NCI-H82 treated with DMSO at 0.1 percent for 48 hours (cell line): Measurements from ENCODE around the gene SH3GL1.
"Not testable (repeated sequence)": the region's sequence is repeated elsewhere in the genome, so short reads cannot be mapped to it uniquely, and the experiment has no call there.

ENCODE experiments used
- DNase-seq: peaks from one replicate; lab custom pipeline; 2025; ENCODE audit not compliant: unreplicated experiment; lab: John Stamatoyannopoulos, UW

The SH3GL1 gene

GRCh38 chr19:4345342-4346019 is 54.9 kb downstream of the SH3GL1 start:
- no peak for DNase-seq

DNA sequence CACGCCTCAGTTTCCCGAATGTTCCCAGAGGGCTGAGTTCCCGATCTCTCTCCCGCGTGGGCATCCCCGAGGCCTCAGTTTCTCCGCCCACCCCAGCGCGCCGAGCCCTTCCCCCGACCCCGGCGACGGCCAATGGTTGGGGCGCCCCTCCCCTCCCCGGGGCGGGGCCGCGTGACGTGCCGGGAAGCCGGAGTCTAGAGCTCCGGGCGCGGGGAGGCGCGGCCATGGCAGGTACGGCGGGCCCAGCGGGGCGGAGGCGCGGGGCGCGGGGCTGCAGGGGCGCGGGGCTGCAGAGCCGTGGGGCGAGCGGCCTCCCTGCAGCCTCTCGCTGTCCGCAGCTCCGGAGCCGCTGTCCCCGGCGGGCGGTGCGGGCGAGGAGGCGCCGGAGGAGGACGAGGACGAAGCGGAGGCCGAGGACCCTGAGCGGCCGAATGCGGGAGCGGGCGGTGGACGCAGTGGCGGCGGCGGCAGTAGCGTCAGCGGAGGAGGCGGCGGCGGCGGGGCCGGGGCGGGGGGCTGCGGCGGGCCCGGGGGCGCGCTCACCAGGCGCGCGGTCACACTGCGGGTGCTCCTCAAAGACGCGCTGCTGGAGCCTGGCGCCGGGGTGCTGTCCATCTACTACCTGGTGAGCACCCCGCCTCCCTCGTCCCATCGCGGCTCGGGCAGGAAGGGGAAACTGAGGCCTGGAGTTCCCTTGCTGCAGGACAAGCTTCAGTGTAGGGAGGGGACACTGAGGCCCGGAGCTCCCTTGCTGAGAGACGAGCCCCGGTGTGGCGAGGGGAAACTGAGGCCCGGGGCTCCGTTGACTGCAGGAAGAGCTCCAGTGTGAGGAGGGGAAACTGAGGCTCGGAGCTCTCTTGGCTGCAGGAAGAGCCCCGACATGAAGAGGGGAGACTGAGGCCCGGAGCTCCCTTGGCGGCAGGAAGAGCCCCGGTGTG is 56.7 kb downstream of the SH3GL1 start, which contains the start of gene MPND:
MPND (plus strand) TSS at position 193 of the 938 bp plus-strand sequence; CDS start at position 225, 32 bp downstream.
- DNase-seq = peak; percentile 67

- DNase-seq = peak; percentile 99
These were observed 57.6 kb downstream of the SH3GL1 start for GRCh38 chr19:4342615-4343369.

DNA sequence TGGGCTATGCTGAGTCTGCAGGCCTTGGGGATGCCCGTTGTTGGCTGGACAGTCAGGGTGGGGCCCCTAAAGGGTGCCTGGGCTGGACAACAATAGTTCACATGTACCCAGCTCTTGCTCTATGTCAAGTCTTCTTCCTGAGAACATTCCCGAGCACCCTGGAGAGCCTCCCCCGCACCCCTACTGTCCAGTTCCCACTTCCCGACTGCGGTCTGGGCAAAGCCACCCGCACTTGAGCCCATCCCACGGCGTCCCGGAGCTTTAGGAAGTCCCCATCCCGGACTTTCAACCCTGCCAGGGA is 58.1 kb downstream of the SH3GL1 start:
- no peak for DNase-seq

DNA sequence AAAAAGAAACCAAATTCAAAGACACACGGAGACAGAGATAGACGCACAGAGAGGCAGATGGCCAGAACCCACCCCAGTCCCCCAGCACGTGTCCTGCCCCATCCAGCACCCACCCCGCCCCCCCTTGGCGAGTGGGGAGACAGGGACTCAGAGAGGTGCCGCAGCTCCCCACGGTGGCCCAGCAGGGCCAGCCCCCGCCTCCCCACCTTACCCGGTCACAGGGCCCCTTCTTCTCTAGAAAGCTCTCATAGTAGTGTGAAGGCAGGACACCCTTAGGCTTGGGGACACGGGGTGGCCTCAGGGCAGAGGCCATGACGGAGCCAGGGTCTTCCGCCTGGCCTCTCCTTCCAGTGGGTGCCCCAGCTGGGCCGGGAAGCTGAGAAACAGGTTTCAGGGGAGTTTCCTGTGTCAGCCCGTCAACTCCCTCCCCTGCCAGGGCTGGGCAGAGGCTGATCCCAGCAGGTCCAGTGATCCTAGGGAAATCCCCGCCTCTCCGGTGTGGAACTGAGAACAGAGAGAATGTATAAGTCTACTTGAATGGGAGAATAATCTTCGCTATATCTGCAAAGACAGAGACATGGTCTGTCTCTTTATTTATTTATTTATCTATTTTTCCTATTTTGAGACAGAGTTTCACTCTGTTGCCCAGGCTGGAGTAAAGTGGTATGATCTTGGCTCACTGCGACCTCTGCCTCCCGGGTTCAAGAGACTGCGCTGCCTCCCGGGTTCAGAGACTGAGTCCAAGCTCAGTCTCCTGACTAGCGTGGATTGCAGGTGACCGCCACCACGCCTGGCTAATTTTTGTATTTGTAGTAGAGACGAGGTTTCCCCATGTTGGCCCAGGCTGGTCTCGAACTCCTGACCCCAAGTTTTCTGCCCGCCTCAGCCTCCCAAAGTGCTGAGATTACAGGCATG is 61.6 kb downstream of the SH3GL1 start, which contains the start of gene STAP2:
STAP2 (minus strand) TSS at position 387 of the 915 bp plus-strand sequence; CDS start at position 313, 74 bp downstream.
- no peak for DNase-seq

DNA sequence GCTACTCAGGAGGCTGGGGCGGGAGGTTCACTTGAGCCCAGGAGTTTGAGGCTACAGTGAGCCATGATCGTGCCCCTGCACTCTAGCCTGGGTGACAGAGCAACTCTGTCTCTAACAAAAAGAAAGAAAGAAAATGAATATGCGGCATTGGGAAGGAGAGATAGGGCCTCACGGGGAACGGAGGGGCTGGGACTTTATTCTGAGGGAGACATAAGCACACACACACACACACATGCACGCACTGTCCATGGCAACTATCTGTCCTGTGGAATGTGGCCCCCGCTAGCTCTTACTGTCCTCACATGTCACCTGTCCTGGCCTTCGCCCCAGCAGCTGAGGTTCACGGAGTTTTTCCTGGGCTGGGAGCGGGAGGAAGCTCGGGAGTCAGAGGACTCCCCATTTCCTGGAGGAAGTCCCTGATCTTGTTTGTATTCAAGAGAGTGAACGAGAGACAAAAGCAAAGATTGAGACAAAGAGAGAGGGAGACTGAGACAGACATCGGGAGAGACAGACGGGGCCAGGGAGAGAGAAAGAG is 62.4 kb downstream of the SH3GL1 start:
- no peak for DNase-seq

DNA sequence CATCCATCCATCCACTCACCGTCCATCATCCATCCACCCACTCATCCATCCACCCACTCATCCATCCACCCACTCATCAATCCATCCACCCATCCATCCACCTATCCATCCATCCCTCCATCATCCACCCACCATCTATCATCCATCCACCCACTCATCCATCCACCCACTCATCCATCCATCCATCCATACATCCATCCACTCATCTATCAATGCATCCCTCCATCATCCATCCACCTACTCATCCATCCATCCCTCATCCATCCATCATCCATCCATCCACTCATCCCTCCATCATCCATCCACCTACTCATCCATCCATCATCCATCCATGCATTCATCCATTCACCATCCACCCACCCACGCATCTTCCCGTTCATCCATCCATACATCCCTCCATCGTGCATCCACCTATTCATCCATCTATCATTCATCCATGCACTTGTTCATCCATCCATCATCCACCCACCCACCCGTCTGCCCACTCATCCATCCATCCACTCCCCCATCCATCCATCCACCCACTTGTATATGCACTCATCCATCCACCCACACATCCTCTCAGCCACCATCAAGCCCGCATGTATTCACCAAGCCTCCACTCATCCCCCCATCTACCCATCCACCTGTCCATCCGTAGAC is 65.3 kb downstream of the SH3GL1 start:
- DNase-seq = no peak

DNA sequence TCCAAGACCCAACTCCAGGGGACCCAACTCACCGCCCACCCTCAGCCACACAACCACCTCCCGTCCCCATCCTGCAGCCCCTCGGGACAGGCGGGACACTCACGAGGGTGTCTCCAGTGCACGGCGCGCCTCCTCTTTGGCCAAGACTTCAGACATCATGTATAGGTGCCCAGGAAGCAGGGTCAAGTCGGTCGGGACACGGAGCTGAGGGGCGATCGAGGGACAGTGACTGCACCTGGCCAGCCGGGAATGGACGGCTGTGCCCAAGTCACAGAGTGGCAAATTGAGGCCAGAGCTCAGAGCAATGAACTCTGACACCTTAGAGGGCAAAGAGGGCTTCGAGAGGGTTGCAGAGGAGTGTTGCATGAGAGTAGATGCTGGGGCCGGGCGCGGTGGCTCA is 70.5 kb downstream of the SH3GL1 start:
- DNase-seq = no peak

- DNase-seq = not testable (repeated sequence)
These were observed 71.2 kb downstream of the SH3GL1 start for GRCh38 chr19:4328991-4329681.

DNA sequence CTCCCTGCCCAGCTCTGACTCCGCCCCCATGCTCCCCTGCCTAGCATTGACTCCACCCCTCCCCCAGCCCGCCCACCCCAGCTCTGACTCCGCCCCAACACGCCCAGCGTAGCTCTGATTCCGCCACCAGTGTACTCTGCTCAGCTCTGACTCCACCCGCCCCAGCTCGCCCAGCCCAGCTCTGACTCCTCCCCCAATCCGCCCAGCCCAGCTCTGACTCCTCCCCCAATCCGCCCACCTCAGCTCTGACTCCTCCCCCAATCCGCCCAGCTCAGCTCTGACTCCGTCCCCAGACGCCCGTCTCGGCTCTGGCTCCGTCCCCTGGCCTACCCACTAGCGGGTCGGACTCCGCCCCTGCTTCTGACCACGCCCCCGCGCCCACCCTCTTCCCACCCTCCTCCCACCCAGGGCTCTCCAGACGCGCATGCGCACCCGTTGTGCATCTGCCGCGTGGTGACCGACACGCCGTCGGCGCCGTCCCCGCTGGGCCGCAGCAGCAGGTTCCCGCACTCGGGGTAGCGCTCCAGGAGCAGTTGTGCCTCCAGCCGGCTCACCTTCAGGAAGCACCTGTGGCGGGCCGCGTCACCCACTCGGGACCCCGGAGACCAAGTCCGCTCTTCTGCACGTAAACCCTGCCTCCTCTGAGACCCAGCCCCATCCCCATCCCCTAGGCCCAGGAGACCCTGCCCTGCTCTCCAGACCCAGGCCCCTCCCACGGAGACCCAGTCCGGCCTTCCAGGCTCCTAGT is 71.9 kb downstream of the SH3GL1 start:
- DNase-seq = peak; percentile 89

DNA sequence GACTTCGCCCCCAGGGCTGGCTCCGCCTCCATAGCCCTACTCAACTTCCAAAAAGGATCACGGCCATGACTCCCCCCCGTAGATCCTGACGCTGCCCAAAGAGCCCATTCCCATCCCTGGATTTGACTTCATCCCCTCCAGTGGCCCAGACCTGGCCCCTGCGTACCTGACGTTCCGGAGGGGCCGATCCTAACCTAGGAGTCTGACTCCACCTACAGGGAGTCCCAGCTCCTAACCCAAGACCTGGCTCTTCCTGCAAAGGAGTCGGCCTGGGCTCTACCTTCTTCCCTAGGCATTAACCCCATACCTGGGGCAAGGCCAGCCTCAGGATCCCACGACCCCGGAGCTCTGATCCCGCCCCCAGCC is 72.5 kb downstream of the SH3GL1 start:
- no peak for DNase-seq

- DNase-seq = peak; percentile 75
These were observed 73.0 kb downstream of the SH3GL1 start for GRCh38 chr19:4327252-4327876.

DNA sequence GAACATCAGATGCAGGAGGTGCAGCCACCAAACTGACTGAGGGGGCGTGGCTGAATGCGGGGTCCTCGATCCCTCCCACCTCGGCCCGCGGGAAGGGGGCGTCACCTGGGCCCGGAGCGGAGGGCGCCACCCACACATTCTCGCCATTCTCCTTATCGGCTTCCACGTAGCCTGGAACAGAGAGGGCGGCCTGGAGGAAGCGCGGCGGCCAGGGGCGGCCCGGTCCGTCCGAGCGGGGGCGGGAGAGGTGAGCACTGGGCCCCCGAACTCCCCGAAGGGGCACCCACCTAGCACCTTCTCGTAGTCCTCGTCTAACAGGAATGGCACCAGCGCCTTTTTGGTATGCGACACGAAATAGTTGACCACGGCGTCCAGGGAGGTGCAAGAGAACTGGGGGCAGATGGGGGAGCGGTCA is 73.5 kb downstream of the SH3GL1 start:
- DNase-seq = no peak

DNA sequence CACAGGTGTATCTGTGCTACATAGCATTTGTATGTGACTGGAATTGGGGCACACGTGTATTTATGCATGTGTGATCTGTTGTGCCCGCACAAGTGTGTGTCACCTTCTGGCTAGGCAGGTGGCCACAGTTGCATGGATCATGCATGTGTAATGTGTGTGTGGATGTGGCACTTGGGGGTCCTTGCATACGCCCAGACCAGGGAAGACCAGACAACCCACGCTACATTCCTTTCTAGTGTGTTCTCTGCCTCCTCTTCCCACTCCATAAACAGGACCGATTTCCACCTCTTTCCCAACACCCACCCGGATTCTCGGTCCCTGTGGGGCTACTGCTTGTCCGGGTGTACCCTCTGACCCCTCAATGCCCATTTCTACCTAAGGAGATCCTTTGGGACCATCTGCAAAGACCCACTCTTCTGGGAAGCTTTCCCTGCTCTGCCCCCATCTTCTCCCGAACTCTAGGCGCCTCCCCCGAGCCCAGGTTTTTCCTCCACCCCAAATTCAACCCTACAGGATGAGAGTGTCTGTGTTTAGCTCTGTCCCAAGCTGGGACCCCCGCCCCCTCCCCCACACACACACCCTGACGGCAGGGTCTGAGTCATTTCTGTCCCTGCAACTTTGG is 74.0 kb downstream of the SH3GL1 start:
- no peak for DNase-seq

DNA sequence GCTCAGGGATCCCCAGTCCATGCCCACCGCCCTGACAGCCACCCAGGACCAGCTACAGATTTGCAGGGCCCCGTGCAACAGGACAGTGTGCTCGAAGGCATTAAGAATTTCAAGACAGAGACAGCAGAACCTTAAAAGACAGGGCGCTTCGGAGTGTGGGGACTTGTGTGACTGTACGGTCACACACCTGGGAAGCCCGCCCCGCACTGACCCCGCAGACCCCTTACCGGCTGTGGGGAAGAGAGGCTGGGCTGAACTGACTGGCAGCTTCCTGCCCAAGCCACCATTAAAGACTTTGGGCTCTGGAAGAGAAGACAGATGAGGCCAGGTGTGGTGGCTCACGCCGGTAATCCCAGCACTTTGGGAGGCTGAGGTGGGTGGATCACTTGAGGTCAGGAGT is 76.1 kb downstream of the SH3GL1 start:
- no peak for DNase-seq

DNA sequence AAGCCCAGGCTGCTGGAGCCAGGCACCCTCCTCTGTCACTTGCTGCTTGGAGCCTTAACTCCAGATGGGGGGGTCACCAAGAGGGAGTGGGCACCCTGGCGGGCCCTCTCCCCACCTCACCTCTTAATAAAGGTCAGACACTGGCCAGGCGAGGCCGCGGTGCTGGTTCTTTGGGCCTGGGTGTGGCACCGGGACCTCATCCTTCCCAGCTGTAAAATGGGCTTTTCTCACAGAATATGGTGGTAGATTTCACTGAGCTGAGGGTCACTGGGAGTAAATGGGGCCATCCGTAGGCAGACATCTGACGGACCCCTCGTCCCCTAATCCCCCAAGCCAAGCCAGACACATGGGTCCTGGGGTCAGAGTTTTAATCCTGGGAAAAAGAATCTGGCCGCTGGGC is 76.7 kb downstream of the SH3GL1 start:
- DNase-seq = no peak

DNA sequence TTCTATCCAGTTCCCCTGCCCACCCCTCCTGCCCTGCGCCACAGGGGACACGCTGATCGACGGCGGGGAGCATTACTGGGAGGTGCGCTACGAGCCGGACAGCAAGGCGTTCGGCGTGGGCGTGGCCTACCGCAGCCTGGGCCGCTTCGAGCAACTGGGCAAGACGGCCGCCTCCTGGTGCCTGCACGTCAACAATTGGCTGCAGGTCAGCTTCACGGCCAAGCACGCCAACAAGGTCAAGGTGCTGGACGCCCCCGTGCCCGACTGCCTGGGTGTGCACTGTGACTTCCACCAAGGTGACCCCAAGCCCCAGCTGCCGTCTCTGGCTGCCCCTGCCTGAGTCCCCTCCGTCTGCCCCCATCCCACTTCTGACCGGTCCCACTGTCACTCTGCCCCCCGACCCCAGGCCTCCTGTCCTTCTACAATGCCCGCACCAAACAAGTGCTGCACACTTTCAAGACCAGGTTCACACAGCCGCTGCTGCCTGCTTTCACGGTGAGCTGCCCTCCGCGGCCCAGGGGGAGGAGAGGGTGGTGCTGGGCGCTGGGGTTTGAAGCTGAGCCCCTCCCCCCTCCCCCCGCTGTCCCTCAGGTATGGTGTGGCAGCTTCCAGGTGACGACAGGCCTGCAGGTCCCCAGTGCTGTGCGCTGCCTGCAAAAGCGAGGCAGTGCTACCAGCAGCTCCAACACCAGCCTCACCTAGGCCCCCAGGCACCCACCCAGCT is 77.2 kb downstream of the SH3GL1 start:
- DNase-seq = no peak
